Panc1 (cell line): ENCODE results near the gene ANKRD17. TPM values are rescaled to one million over a fixed set of nuclear protein-coding genes. Genes with fewer than 3 reads are reported as not detected.

ENCODE experiments used
- ATAC-seq: fragments of 200-7000 bp; cut with Tn5 transposase; 2 replicates; pipeline ENCODE4 v1.9.1; 2020; ENCODE audit warnings: mild to moderate bottlenecking, moderate library complexity
- BruUV-seq: library from RNA; stranded (reverse); fragments of 400-500 nt; replicated peaks from 2 replicates; lab custom pipeline; 2021; lab: Mats Ljungman, UMichigan
- CTCF ChIA-PET: fragments of 300-600 bp; sonication (Branson Sonifier 250); formaldehyde crosslinking; loops from one replicate; lab custom pipeline; 2022; ENCODE audit warnings: antibody characterized with exemption; lab: Charles Lee
- POLR2A ChIA-PET: fragments of 300-600 bp; sonication (Branson Sonifier 250); formaldehyde crosslinking; loops from one replicate; lab custom pipeline; 2022; ENCODE audit warnings: antibody characterized with exemption; lab: Charles Lee
- DNase-seq: peaks from one replicate; pipeline ENCODE4 v3.0.0-alpha.2; 2010; ENCODE audit warnings: low read depth, low spot score
- H3K27ac ChIP-seq: 2 replicates; pipeline ENCODE4 v1.5.1; 2011; ENCODE audit warnings: mild to moderate bottlenecking, low read length, inconsistent platforms
- H3K27me3 ChIP-seq: fragments of 200-500 bp; sonication (Bioruptor generic); 2 replicates; pipeline ENCODE4 v1.6.0; 2014; ENCODE audit warnings: low read length, inconsistent platforms; ENCODE audit not compliant: control insufficient read depth, insufficient read depth
- H3K36me3 ChIP-seq: fragments of 200-500 bp; sonication (Bioruptor generic); 2 replicates; pipeline ENCODE4 v1.5.1; 2014; ENCODE audit warnings: inconsistent platforms, mild to moderate bottlenecking, low read length, moderate library complexity; ENCODE audit not compliant: control insufficient read depth, insufficient read depth
- H3K4me1 ChIP-seq: 2 replicates; pipeline ENCODE4 v1.5.1; 2011; ENCODE audit warnings: inconsistent platforms, mild to moderate bottlenecking, low read length, moderate library complexity; ENCODE audit not compliant: control insufficient read depth, insufficient read depth
- H3K4me3 ChIP-seq, 2 experiments: 2 replicates each; pipeline ENCODE4 v1.5.1; 2011 to 2012; ENCODE audit warnings: low read depth in 2 of 2, low read length in 2 of 2, mild to moderate bottlenecking in 2 of 2, inconsistent platforms in 1 of 2, moderate library complexity in 1 of 2
- H3K9me3 ChIP-seq: fragments of 200-500 bp; sonication (Bioruptor generic); 2 replicates; pipeline ENCODE4 v1.5.1; 2014; ENCODE audit warnings: low read depth, mild to moderate bottlenecking, inconsistent platforms, low read length, moderate library complexity; ENCODE audit not compliant: control insufficient read depth, insufficient read depth
- POLR2AphosphoS5 ChIP-seq: IDR thresholded peaks from 2 replicates; pipeline ENCODE4 v1.6.1; 2012; ENCODE audit warnings: mild to moderate bottlenecking, low read depth, low read length, moderate library complexity
- SIN3A ChIP-seq: IDR thresholded peaks from 2 replicates; pipeline ENCODE4 v1.6.1; 2012; ENCODE audit warnings: low read depth, mild to moderate bottlenecking, low read length, moderate library complexity, borderline replicate concordance; ENCODE audit not compliant: insufficient read depth
- TCF7L2 ChIP-seq: IDR thresholded peaks from 2 replicates; pipeline ENCODE4 v1.6.1; 2011; ENCODE audit warnings: mild to moderate bottlenecking, low read depth, low read length, inconsistent platforms
- in situ Hi-C: cut with HindIII; loops from 2 replicates; pipeline ENCODE4 v1.10.0; 2016; ENCODE audit warnings: low sequenced_read_pairs, low pct_unique_long_range_greater_than_20kb
- intact Hi-C: fragments of 100-400 bp; cut with micrococcal nuclease; formaldehyde crosslinking; loops from one replicate; pipeline ENCODE4 v1.10.0; 2022; ENCODE audit not compliant: unreplicated experiment
- total RNA-seq: library from RNA; stranded (reverse); gene quantifications from one replicate; pipeline ENCODE4 v1.2.1, GENCODE V29; 2021; ENCODE audit not compliant: unreplicated experiment
- TF ChIP-seq, protein P1 (sequence below): fragments of 450-650 bp; IDR thresholded peaks from 2 replicates; pipeline ENCODE4 v1.5.1; 2017; ENCODE audit warnings: mild to moderate bottlenecking
- TF ChIP-seq, protein P2 (sequence below), 2 experiments: IDR thresholded peaks; 2 replicates each; pipeline ENCODE4 v1.6.1; 2011 to 2012; ENCODE audit warnings: low read depth in 2 of 2, control low read depth in 1 of 2, low read length in 1 of 2, mild to moderate bottlenecking in 1 of 2, moderate library complexity in 1 of 2; ENCODE audit not compliant: insufficient read depth in 1 of 2

ANKRD17 gene
- total RNA-seq, 1 experiment from 2014 or later, result 38.5 TPM

DNA sequence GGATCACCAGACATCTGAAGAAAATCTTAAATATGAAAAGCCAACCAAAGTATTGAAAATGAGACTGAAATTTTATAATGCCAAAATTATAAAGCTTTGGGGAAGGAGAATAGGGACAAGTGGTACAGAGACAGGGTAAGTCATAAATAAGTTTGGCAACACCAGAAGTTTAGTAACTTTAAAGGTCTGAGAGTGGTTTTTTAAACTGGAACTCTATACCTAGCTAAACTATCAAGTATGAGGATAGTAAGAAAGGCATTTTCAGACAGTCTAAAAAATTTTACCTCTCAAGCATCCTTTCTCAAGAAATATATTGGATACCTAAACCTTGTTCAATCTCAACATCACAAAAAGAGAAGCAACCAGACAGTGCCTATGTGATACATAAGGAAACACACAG lies 92.4 kb downstream of the ANKRD17 start:
- ChIA-PET CTCF (no interaction called here), POLR2A (no interaction called here)
- no peaks in the 10 kb centered on the region for H3K9me3 ChIP-seq
- no peaks in the 10 kb centered on the region for H3K4me1 ChIP-seq
- H3K4me3 ChIP-seq, result no peak overlapping the region
- no peaks in the 10 kb centered on the region for H3K27me3 ChIP-seq
- no TSS peak for BruUV-seq
- ATAC-seq, result no peak
- H3K36me3 ChIP-seq, result peaks cover 2% of the 10 kb centered on the region
- no peak for DNase-seq
- H3K27ac ChIP-seq, result no peak overlapping the region
- TF ChIP-seq, protein P1, sequence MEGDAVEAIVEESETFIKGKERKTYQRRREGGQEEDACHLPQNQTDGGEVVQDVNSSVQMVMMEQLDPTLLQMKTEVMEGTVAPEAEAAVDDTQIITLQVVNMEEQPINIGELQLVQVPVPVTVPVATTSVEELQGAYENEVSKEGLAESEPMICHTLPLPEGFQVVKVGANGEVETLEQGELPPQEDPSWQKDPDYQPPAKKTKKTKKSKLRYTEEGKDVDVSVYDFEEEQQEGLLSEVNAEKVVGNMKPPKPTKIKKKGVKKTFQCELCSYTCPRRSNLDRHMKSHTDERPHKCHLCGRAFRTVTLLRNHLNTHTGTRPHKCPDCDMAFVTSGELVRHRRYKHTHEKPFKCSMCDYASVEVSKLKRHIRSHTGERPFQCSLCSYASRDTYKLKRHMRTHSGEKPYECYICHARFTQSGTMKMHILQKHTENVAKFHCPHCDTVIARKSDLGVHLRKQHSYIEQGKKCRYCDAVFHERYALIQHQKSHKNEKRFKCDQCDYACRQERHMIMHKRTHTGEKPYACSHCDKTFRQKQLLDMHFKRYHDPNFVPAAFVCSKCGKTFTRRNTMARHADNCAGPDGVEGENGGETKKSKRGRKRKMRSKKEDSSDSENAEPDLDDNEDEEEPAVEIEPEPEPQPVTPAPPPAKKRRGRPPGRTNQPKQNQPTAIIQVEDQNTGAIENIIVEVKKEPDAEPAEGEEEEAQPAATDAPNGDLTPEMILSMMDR, result no peak
- no peak for TF ChIP-seq SIN3A
- intact Hi-C loops (no loop called here), in situ Hi-C loops (no loop called here)

DNA sequence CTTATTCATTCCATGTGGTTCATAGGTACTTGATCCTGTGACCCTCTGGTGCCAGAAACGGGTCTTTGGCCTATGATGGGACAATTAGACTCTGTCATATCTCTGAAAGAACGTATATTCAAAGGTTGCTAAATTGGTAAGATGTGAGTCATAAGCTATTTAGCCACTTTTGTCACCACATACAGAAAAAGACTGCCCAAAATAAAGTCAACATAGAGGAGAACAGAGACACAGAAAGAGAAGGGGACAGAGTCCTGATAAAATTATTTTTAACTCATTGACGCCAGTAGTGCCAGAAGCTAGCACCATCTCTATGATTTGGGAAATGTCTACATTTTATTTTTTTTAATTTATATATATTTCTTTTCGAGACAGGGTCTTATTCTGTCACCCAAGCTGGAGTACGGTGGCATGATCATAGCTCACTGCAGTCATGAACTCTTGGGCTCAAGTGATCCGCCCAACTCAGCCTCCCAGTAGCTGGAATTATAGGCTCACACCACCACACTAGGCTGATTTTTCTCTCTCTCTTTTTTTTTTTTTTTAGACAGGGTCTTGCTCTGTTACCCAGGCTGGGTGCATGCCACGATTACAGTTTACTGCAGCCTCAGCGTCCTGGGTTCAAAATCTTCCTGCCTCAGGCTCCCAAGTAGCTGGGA lies 96.9 kb downstream of the ANKRD17 start:
- H3K36me3 ChIP-seq, result peaks cover 2% of the 10 kb centered on the region
- intact Hi-C loops (no loop called here), in situ Hi-C loops (no loop called here)
- H3K27me3 ChIP-seq, result no peaks in the 10 kb centered on the region
- H3K27ac ChIP-seq, result no peak overlapping the region
- POLR2A ChIA-PET, result no interaction called here
- H3K4me3 ChIP-seq, result no peak overlapping the region
- CTCF ChIA-PET, result interaction anchor here (0.5 kb wide), 1 partner anchor 512 kb away, joined by 3 read pairs; no protein-coding TSS in a partner anchor
- no peaks in the 10 kb centered on the region for H3K4me1 ChIP-seq
- DNase-seq, result no peak
- H3K9me3 ChIP-seq, result no peaks in the 10 kb centered on the region
- ATAC-seq, result no peak
- TF ChIP-seq, protein P2, sequence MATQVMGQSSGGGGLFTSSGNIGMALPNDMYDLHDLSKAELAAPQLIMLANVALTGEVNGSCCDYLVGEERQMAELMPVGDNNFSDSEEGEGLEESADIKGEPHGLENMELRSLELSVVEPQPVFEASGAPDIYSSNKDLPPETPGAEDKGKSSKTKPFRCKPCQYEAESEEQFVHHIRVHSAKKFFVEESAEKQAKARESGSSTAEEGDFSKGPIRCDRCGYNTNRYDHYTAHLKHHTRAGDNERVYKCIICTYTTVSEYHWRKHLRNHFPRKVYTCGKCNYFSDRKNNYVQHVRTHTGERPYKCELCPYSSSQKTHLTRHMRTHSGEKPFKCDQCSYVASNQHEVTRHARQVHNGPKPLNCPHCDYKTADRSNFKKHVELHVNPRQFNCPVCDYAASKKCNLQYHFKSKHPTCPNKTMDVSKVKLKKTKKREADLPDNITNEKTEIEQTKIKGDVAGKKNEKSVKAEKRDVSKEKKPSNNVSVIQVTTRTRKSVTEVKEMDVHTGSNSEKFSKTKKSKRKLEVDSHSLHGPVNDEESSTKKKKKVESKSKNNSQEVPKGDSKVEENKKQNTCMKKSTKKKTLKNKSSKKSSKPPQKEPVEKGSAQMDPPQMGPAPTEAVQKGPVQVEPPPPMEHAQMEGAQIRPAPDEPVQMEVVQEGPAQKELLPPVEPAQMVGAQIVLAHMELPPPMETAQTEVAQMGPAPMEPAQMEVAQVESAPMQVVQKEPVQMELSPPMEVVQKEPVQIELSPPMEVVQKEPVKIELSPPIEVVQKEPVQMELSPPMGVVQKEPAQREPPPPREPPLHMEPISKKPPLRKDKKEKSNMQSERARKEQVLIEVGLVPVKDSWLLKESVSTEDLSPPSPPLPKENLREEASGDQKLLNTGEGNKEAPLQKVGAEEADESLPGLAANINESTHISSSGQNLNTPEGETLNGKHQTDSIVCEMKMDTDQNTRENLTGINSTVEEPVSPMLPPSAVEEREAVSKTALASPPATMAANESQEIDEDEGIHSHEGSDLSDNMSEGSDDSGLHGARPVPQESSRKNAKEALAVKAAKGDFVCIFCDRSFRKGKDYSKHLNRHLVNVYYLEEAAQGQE (IDR thresholded peaks at IDR 0.05; ENCODE audit: insufficient read depth in 1 of 2, low read depth in 2 of 2, low read length in 1 of 2), result no peak
- TF ChIP-seq TCF7L2, result no peak
- no peak for TF ChIP-seq SIN3A
- TF ChIP-seq POLR2AphosphoS5, result no peak
- TF ChIP-seq, protein P1, result no peak
- no TSS peak for BruUV-seq
